HG02623 (cell line): ENCODE results near the gene TTC21B.
"Not testable (repeated sequence)": the region's sequence is repeated elsewhere in the genome, so short reads cannot be mapped to it uniquely, and the experiment has no call there.

Experiments used
- ATAC-seq: cut with Tn5 transposase; IDR thresholded peaks from one replicate; pipeline ENCODE4 v1.9.1; 2021; ENCODE audit warnings: moderate library complexity; ENCODE audit not compliant: unreplicated experiment

TTC21B gene

GRCh38 chr2:165953655-165954606 lies at the start of gene TTC21B:
Gene TTC21B, minus strand, starts transcription at chr2:165953776. Its CDS starts 71 bp downstream, at chr2:165953705.
- ATAC-seq = peak; percentile 97

DNA sequence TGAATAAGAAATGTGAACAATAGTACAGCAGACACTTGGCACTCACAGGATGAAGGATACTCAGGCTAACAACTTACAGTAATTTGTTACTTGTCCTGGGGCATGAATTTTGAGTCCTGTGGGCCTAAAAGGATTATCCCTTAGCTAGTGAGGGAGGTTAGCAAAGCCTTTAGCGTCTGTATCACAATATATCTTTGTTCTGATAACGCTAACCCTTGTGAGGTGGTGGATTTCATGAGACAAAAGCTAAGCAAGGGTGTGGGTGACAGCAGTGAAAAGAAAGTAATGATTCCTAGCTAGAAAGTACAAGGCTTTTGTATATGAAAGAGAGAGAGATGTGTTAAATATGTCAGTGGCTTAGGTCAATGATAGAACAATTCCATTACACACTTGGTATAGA lies 46.8 kb upstream of the TTC21B start:
- no peak for ATAC-seq

DNA sequence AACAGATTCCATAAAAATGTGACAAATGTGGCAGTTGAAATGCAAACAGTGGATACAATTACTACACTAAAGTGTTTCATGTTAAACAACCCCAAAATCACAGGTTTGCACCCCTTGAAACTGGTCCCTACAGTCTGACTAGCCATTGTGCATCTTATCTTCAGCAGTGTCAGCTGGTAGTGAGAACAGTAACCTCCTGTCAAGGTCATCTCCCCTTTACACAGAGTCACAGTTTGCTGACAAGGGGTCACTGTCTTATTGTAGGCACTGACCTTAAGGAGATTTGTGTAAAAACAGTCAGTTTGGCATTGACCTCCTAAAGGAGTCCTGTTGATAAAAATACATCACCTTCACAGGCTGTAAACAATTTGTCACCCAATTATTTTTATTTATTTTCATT lies 37.3 kb upstream of the TTC21B start:
- ATAC-seq = no peak

DNA sequence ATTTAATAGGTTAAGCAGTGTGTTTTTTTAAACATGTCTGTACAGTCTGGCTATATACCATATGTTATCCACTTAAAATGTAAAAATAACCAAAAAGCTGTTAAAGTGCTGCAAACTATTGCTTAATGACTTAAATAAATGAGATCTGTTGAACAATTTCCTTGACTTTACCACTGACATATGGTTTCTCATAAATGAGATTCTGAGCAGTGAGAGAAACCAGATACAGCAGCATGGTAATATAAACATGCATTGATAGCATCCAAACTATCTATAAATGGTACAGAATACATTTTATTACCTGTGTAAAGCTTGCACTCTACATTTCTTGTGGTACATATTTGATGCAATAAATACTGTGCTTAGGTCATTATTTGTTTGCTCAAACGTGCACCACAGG lies 36.3 kb upstream of the TTC21B start:
- no peak for ATAC-seq

GRCh38 chr2:165985120-165985519 lies 31.5 kb upstream of the TTC21B start:
- ATAC-seq = no peak

GRCh38 chr2:165972161-165972560 lies 18.6 kb upstream of the TTC21B start:
- not testable (repeated sequence) for ATAC-seq

DNA sequence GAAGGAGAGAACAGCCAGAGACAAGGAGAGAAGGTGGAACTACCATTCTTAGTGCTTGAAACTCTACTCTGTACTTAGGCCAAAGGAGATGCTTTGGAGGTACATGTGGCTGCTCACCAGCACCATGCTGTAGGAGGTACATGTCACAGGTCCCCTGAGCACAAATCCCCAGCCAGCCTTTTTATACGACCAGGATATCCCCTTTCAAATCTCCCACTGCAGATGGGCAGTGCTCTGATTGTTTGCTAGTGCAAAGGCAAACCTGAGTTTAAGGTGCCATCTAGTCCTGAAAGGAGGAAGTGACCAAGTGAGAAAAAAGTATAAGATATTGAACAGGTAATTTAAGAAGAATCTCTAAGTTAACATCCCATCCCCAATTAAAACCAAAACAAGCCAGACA lies 17.1 kb upstream of the TTC21B start:
- no peak for ATAC-seq

- no peak for ATAC-seq
These were observed 15.7 kb upstream of the TTC21B start for GRCh38 chr2:165969227-165969626.

DNA sequence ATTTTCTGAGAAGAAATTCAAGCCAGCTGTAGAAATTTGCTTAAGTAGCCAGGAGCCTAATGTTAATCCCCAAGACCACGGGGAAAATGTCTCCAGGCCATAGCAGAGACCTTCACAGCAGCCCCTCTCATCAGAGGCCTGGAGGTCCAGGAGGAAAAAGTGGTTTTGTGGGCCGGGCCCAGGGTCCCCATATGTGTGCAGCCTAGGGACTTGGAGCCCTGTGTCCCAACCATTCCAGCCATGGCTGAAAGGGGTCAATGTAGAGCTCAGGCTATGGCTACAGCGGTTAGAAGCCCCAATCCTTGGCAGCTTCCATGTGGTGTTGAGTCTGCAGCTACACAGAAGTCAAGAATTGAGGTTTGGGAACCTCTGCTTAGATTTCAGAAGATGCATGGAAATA lies 14.2 kb upstream of the TTC21B start:
- no peak for ATAC-seq

GRCh38 chr2:165961818-165962217 lies 8.2 kb upstream of the TTC21B start:
- no peak for ATAC-seq

DNA sequence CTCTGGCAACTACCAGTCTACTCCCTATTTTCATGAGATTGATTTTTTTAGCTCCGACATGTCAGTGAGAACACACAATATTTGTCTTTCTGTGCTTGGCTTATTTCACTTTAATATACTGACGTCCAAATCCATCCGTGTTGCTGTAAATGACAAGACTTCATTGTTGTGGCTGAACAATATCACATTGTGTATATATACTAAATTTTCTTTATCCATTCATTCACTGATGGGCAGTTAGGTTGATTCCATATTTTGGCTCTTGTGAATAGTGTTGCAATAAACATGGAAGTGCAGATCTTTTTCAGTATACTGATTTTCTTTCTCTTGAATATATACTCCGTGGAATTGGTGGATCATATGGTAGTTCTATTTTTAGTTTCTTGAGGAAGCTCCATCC lies 5.8 kb upstream of the TTC21B start:
- ATAC-seq = no peak

GRCh38 chr2:165958313-165958960 lies 4.9 kb upstream of the TTC21B start:
- ATAC-seq = no peak

GRCh38 chr2:165957030-165957675 lies 3.6 kb upstream of the TTC21B start:
- ATAC-seq = no peak

GRCh38 chr2:165953306-165953654 lies 296 bp downstream of the TTC21B start:
- ATAC-seq = no peak

GRCh38 chr2:165952741-165953211 lies 800 bp downstream of the TTC21B start:
- ATAC-seq = no peak

GRCh38 chr2:165952085-165952484 lies 1.5 kb downstream of the TTC21B start:
- no peak for ATAC-seq

- no peak for ATAC-seq
These were observed 3.1 kb downstream of the TTC21B start for GRCh38 chr2:165950438-165950837.

DNA sequence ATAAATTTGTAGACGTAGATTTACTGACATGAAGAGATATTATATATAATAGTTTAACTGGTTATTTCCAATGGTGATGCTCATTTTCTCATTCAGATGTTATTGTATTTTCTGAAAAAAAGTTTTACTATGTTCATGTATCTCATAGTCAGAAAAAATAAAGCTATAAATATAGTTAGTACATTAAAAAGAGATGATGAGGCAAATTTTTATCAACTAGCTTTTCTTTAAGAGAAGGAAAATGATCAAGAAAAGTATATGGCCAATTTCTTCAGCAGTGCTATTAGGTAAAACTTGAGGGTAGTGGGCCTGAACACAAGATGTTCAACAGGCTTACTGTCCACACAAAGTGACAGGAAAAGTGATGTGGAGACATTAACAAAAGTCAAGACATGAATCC lies 11.7 kb downstream of the TTC21B start:
- ATAC-seq = no peak

GRCh38 chr2:165938237-165938636 lies 15.3 kb downstream of the TTC21B start:
- no peak for ATAC-seq

GRCh38 chr2:165933211-165933910 lies 20.2 kb downstream of the TTC21B start:
- no peak for ATAC-seq

DNA sequence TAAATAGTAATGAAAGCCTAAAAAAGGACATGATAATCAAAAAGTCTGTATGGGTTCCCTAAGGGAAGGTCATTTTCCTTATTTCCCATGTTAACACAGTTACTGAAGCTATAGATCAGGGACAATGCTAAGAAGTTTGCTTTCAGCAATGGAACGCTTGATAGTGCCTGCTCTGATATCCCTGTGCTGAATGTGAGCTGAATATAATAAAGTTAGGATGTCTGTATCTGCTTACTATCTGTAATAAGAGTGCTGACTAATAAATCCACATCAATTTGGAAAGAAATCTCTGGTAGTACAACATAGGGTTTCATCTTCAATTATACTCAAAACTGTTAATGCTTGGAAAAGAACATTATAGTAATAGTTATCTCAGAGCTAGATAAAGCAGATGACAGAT lies 25.8 kb downstream of the TTC21B start:
- no peak for ATAC-seq
